GM12878 (cell line): ENCODE measurements around the gene RAD51B. TPM values are rescaled to one million over a fixed set of nuclear protein-coding genes. Genes with fewer than 3 reads are reported as not detected.

Source experiments
- ATAC-seq: fragments of 200-7000 bp; cut with Tn5 transposase; 3 replicates; pipeline ENCODE4 v1.9.1; 2020; ENCODE audit warnings: mild to moderate bottlenecking, moderate library complexity
- BruUV-seq: library from RNA; stranded (reverse); fragments of 400-500 nt; replicated peaks from 2 replicates; lab custom pipeline; 2021; lab: Mats Ljungman, UMichigan
- CTCF ChIA-PET: fragments of 300-600 bp; sonication (Branson Sonifier 250); formaldehyde crosslinking; extraction: SDS; loops from one replicate; lab custom pipeline; 2021; ENCODE audit warnings: inconsistent platforms; lab: Yijun Ruan, JAX
- POLR2A ChIA-PET: fragments of 350-600 bp; formaldehyde crosslinking; extraction: SDS; loops from one replicate; lab custom pipeline; 2021; ENCODE audit warnings: inconsistent platforms; lab: Charles Lee
- RAD21 ChIA-PET: fragments of 300-600 bp; sonication (Branson Sonifier 250); formaldehyde crosslinking; loops from one replicate; lab custom pipeline; 2023; ENCODE audit warnings: antibody characterized with exemption; ENCODE audit not compliant: unreplicated experiment; lab: Charles Lee
- SMC1A ChIA-PET: fragments of 300-600 bp; sonication (Branson Sonifier 250); formaldehyde crosslinking; loops from one replicate; lab custom pipeline; 2023; ENCODE audit not compliant: unreplicated experiment, uncharacterized antibody; lab: Charles Lee
- DNase-seq: peaks from one replicate; pipeline ENCODE4 v3.0.0-alpha.2; 2011; ENCODE audit warnings: low read depth, low spot score
- FAIRE-seq: peaks from 3 replicates; lab custom pipeline; 2011; peaks lifted over from hg19 to GRCh38; lab: Jason Lieb, UNC
- H2AFZ ChIP-seq: 2 replicates; pipeline ENCODE4 v1.6.0; 2011; ENCODE audit warnings: low read depth, low read length, control low read depth; ENCODE audit not compliant: control insufficient read depth
- H3K27ac ChIP-seq: 2 replicates; pipeline ENCODE4 v1.5.1; 2011; ENCODE audit warnings: control low read depth; ENCODE audit not compliant: control insufficient read depth, insufficient read depth
- H3K27me3 ChIP-seq, 2 experiments: replicated peaks in 1 of 2; 2 replicates each; pipeline versions ENCODE4 v1.6.0 to v1.6.1; 2011; ENCODE audit warnings: low read length in 1 of 2; ENCODE audit not compliant: control insufficient read depth in 2 of 2, insufficient read depth in 2 of 2
- H3K36me3 ChIP-seq, 2 experiments: 2 replicates each; pipeline ENCODE4 v1.5.1; 2011; ENCODE audit warnings: low read length in 1 of 2; ENCODE audit not compliant: control insufficient read depth in 2 of 2, insufficient read depth in 2 of 2
- H3K4me1 ChIP-seq: 2 replicates; pipeline ENCODE4 v1.6.1; 2011; ENCODE audit warnings: mild to moderate bottlenecking, low read length, moderate library complexity, mixed read lengths; ENCODE audit not compliant: control insufficient read depth, insufficient read depth
- H3K4me2 ChIP-seq: 2 replicates; pipeline ENCODE4 v1.6.0; 2011; ENCODE audit warnings: control low read depth; ENCODE audit not compliant: control insufficient read depth, insufficient read depth
- H3K4me3 ChIP-seq: fragments of 200-600 bp; sonication (generic); 2 replicates; pipeline ENCODE4 v1.5.1; 2016
- H3K79me2 ChIP-seq: 2 replicates; pipeline ENCODE4 v1.6.0; 2011; ENCODE audit warnings: low read length; ENCODE audit not compliant: control insufficient read depth, insufficient read depth
- H3K9ac ChIP-seq: 2 replicates; pipeline ENCODE4 v1.8.0; 2011; ENCODE audit warnings: low read length, control low read depth, mixed read lengths; ENCODE audit not compliant: control insufficient read depth, insufficient read depth
- H3K9me3 ChIP-seq: replicated peaks from 3 replicates; pipeline ENCODE4 v1.5.1; 2011; ENCODE audit warnings: mild to moderate bottlenecking, low read length; ENCODE audit not compliant: control insufficient read depth, insufficient read depth
- H4K20me1 ChIP-seq: 2 replicates; pipeline ENCODE4 v1.6.0; 2011; ENCODE audit not compliant: control insufficient read depth, insufficient read depth
- BHLHE40 ChIP-seq, 2 experiments: fragments of 450-650 bp in 1 of 2; IDR thresholded peaks; 2 replicates each; pipeline ENCODE4 v1.6.1; 2011 to 2017; ENCODE audit warnings: low read depth in 2 of 2, borderline replicate concordance in 1 of 2, improper control_type of control experiment in 1 of 2, low read length in 1 of 2, mild to moderate bottlenecking in 1 of 2
- CBX5 ChIP-seq: sonication (generic); IDR thresholded peaks from 2 replicates; pipeline ENCODE4 v1.6.1; 2016; ENCODE audit warnings: low read depth, moderate library complexity, mild to moderate bottlenecking, inconsistent platforms
- CEBPB ChIP-seq, 2 experiments: fragments of 150-350 bp in 1 of 2; IDR thresholded peaks; 2 replicates each; pipeline ENCODE4 v1.6.1; 2012 to 2014; ENCODE audit warnings: low read depth in 2 of 2, low read length in 2 of 2, borderline replicate concordance in 1 of 2, inconsistent platforms in 1 of 2
- CREM ChIP-seq: IDR thresholded peaks from 2 replicates; pipeline ENCODE4 v1.6.1; 2014; ENCODE audit warnings: antibody characterized with exemption, low read depth
- HDAC2 ChIP-seq: fragments of 200-600 bp; sonication (generic); IDR thresholded peaks from 2 replicates; pipeline ENCODE4 v1.6.1; 2017
- KLF5 ChIP-seq: fragments of 450-650 bp; IDR thresholded peaks from 2 replicates; pipeline ENCODE4 v1.6.1; 2014; ENCODE audit warnings: mild to moderate bottlenecking; ENCODE audit not compliant: partially characterized antibody
- NR2C2 ChIP-seq: IDR thresholded peaks from 2 replicates; pipeline ENCODE4 v1.6.1; 2011; ENCODE audit warnings: borderline replicate concordance, low read depth; ENCODE audit not compliant: control insufficient read depth, insufficient read length
- RAD21 ChIP-seq: IDR thresholded peaks from 2 replicates; pipeline ENCODE4 v1.6.1; 2011; ENCODE audit warnings: mild to moderate bottlenecking, low read depth, low read length, moderate library complexity; ENCODE audit not compliant: insufficient read depth
- STAT3 ChIP-seq: IDR thresholded peaks from 2 replicates; pipeline ENCODE4 v1.6.1; 2011; ENCODE audit warnings: low read depth, low read length, improper control_type of control experiment
- ZNF207 ChIP-seq: fragments of 450-650 bp; IDR thresholded peaks from 2 replicates; pipeline ENCODE4 v1.6.1; 2014; ENCODE audit warnings: antibody characterized with exemption, mild to moderate bottlenecking, borderline replicate concordance
- ZZZ3 ChIP-seq: IDR thresholded peaks from 2 replicates; pipeline ENCODE4 v1.6.1; 2011; ENCODE audit warnings: low read depth; ENCODE audit not compliant: control insufficient read depth, insufficient read length
- WGBS: methylation state at CpG from one replicate; pipeline ENCODE4 v1.1.6; 2016; ENCODE audit warnings: low lambda C conversion rate; ENCODE audit not compliant: insufficient replicate concordance, insufficient coverage; ENCODE audit errors: missing lambda C conversion rate; 5-methylcytosine and 5-hydroxymethylcytosine counted together
- in situ Hi-C: fragments of 300-500 bp; cut with MboI; formaldehyde crosslinking; loops from 9 replicates; pipeline ENCODE4 v1.14.3; 2018; ENCODE audit warnings: mixed read lengths
- intact Hi-C: fragments of 100-400 bp; cut with micrococcal nuclease; formaldehyde crosslinking; loops from one replicate; pipeline ENCODE4 v1.14.2; 2022; ENCODE audit not compliant: unreplicated experiment
- polyA plus RNA-seq, 11 experiments: library from polyadenylated mRNA; depleted of rRNA in 4 of 11; unstranded in 6 of 11; stranded (reverse) in 5 of 11; fragments of >200 nt; fragmentation: Nextera tagmentation in 4 of 11; fragmentation: Illumina TruSeq in 1 of 11; extraction: Ambion mirVana in 4 of 11; extraction: Trizol in 1 of 11; gene quantifications; 1 replicate in 1 of 11; 2 replicates in 10 of 11; pipeline versions ENCODE4 v1.2.1 to v1.2.3, GENCODE V29; 2011 to 2016; ENCODE audit warnings: inconsistent platforms in 2 of 11, missing spikeins in 2 of 11, low read depth in 1 of 11
- total RNA-seq, 4 experiments: library from RNA; depleted of rRNA in 3 of 4; stranded (reverse); fragments of >200 nt in 3 of 4; fragmentation: Illumina TruSeq in 1 of 4; extraction: Trizol in 1 of 4; gene quantifications; 2 replicates each; pipeline versions ENCODE4 v1.2.1 to v1.2.3, GENCODE V29; 2013 to 2021

The RAD51B gene
- total and polyA plus RNA-seq, 10 of the 15 experiments (the other 5 are each of a cell fraction or from before 2014, with no cell fraction given) = 9.8 to 26.8 (median 21.3) TPM

DNA sequence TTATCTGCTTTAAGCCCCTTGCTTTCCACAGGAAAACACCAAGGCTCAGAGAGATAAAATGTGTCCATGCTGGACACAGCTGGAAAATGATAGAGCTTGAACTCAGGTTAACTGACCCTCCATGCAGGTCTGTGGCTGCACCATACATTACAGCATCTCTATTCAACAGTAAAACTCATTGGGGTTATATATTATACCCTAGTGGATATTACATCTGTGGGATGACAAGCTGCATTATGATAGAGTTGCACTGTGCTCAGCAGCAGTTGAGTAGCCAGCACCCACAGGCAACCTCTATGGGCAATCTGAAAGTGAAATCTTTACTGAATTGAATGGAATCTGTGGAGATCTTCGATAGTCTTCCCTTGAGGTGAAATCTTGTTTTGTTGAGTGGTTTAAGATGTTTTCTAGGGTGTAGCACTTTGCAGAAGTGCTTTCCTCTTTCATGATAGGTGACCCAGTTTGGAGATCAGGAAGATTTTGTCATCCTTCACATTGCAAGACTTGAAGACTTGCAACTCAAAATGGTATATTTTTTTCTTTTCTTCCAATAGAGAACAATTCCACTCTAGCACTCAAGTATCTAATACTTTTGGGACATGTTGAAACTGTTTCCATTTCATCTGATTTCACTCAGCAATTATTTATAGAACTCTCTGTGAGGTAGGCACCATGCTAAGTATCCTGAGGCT is 389.2 kb downstream of the RAD51B start:
- Histone ChIP-seq H3K79me2 (no peaks in the 10 kb centered on the region; the same call in 1 of the 2 replicates), H3K27ac (no peak overlapping the region)
- in situ Hi-C loops = no loop called here
- ATAC-seq = no peak
- no peak for DNase-seq
- TF ChIP-seq CEBPB (IDR thresholded peaks at IDR 0.05; ENCODE audit: borderline replicate concordance in 1 of 2, low read depth in 2 of 2, low read length in 2 of 2) (no peak), KLF5 (no peak), CBX5 (no peak), HDAC2 (no peak), STAT3 (no peak), CREM (no peak), ZZZ3 (no peak), NR2C2 (no peak), BHLHE40 (IDR thresholded peaks at IDR 0.05; ENCODE audit: borderline replicate concordance in 1 of 2, low read depth in 2 of 2, low read length in 1 of 2) (no peak), ZNF207 (no peak), RAD21 (no peak)
- TF ChIP-seq, all 136 proteins: peak for 0
- Histone ChIP-seq H2AFZ (no peak overlapping the region; the same call in 1 of the 2 replicates), H3K27me3 (no peaks in the 10 kb centered on the region), H3K4me3 (no peak overlapping the region), H3K4me1 (peaks cover 43% of the 10 kb centered on the region), H3K4me2 (no peak overlapping the region), H3K36me3 (no peaks in the 10 kb centered on the region), H3K9me3 (no peaks in the 10 kb centered on the region; the same call in 1 of the 3 replicates), H3K9ac (no peak overlapping the region), H4K20me1 (no peaks in the 10 kb centered on the region)
- POLR2A ChIA-PET = interaction anchor here (0.5 to 1.1 kb wide), 3 partner anchors 15 to 391 kb away, joined by 3 to 4 read pairs (median 4); no protein-coding TSS in a partner anchor
- no TSS peak for BruUV-seq
- CTCF ChIA-PET = interaction anchor here (0.9 to 1.3 kb wide), 3 partner anchors 26 to 264 kb away, joined by 3 to 5 read pairs (median 3); no protein-coding TSS in a partner anchor
- RAD21 ChIA-PET = interaction anchor here (1.1 to 1.4 kb wide), 4 partner anchors 24 to 264 kb away, joined by 3 to 5 read pairs (median 4); no protein-coding TSS in a partner anchor
- intact Hi-C loops = no loop called here
- no peak for FAIRE-seq
- WGBS = 39% methylated on average over 1 of the region's 1 CpG
- SMC1A ChIA-PET = interaction anchor here (0.8 to 3.0 kb wide), 13 partner anchors 9 to 606 kb away, joined by 3 to 13 read pairs (median 5); no protein-coding TSS in a partner anchor
